B cell (primary cell): Measurements from ENCODE around the gene RPTOR. TPM values are rescaled to one million over a fixed set of nuclear protein-coding genes. Genes with fewer than 3 reads are reported as not detected.

Source experiments
- ATAC-seq: fragments of 200-7000 bp; cut with Tn5 transposase; one replicate; pipeline ENCODE4 v1.10.0; 2021; ENCODE audit warnings: low read depth, mild to moderate bottlenecking, moderate number of reproducible peaks, moderate library complexity
- CTCF ChIA-PET: fragments of 350-600 bp; sonication (Branson Sonifier 250); formaldehyde crosslinking; loops from one replicate; lab custom pipeline; 2021; ENCODE audit warnings: antibody characterized with exemption, inconsistent platforms; lab: Charles Lee
- POLR2A ChIA-PET: fragments of 350-600 bp; sonication (Branson Sonifier 250); formaldehyde crosslinking; loops from one replicate; lab custom pipeline; 2021; ENCODE audit warnings: antibody characterized with exemption; lab: Charles Lee
- DNase-seq: peaks from one replicate; pipeline ENCODE4 v3.0.0; 2013
- H2AFZ ChIP-seq: 2 replicates; pipeline ENCODE4 v1.6.1; 2012; ENCODE audit warnings: mild to moderate bottlenecking, low read depth, low read length; ENCODE audit not compliant: insufficient read depth, poor library complexity, severe bottlenecking
- H3K27ac ChIP-seq, 2 donors: 1 replicate in 1 of 2; 2 replicates in 1 of 2; pipeline ENCODE4 v1.5.1; 2012 to 2013; ENCODE audit warnings: low read length in 2 of 2, mild to moderate bottlenecking in 2 of 2, moderate library complexity in 1 of 2
- H3K27me3 ChIP-seq, 4 experiments: fragments of 200-600 bp in 1 of 4; sonication (generic) in 1 of 4; replicated peaks in 1 of 4; 1 replicate in 2 of 4; 2 replicates in 2 of 4; pipeline versions ENCODE4 v1.6.1 to v1.7.0; 2013 to 2016; ENCODE audit warnings: low read length in 3 of 4, mild to moderate bottlenecking in 2 of 4, mixed read lengths in 1 of 4, moderate library complexity in 1 of 4; ENCODE audit not compliant: insufficient read depth in 4 of 4, control insufficient read depth in 3 of 4; ENCODE audit errors: control extremely low read depth in 1 of 4
- H3K36me3 ChIP-seq, 2 experiments: replicated peaks in 1 of 2; 1 replicate in 1 of 2; 2 replicates in 1 of 2; pipeline versions ENCODE4 v1.6.1 to v1.7.1; 2013; ENCODE audit warnings: low read length in 1 of 2; ENCODE audit not compliant: insufficient read depth in 2 of 2, control insufficient read depth in 1 of 2; ENCODE audit errors: control extremely low read depth in 1 of 2, extremely low read depth in 1 of 2
- H3K4me1 ChIP-seq, 2 donors: fragments of 200-600 bp in 1 of 2; sonication (generic) in 1 of 2; 1 replicate in 1 of 2; 2 replicates in 1 of 2; pipeline versions ENCODE4 v1.5.1 to v1.6.1; 2013 to 2017; ENCODE audit warnings: low read length in 2 of 2; ENCODE audit not compliant: control insufficient read depth in 2 of 2, insufficient read depth in 2 of 2
- H3K4me2 ChIP-seq: replicated peaks from 2 replicates; pipeline ENCODE3; 2012; ENCODE audit warnings: mild to moderate bottlenecking, low read depth, low read length; ENCODE audit not compliant: poor library complexity, severe bottlenecking
- H3K4me3 ChIP-seq, 5 experiments: fragments of 200-600 bp in 1 of 5; sonication (generic) in 1 of 5; 1 replicate in 3 of 5; 2 replicates in 2 of 5; pipeline versions ENCODE4 v1.5.1 to v1.7.0; 2011 to 2016; ENCODE audit warnings: low read length in 4 of 5, mild to moderate bottlenecking in 4 of 5, low read depth in 2 of 5, control low read depth in 1 of 5, moderate library complexity in 1 of 5; ENCODE audit not compliant: insufficient read depth in 1 of 5; ENCODE audit errors: control extremely low read depth in 1 of 5, extremely low read depth in 1 of 5
- H3K79me2 ChIP-seq: fragments of 200-600 bp; sonication (generic); one replicate; pipeline ENCODE4 v1.6.0; 2016; ENCODE audit warnings: low read length; ENCODE audit not compliant: control insufficient read depth, insufficient read depth
- H3K9ac ChIP-seq: fragments of 200-600 bp; sonication (generic); 2 replicates; pipeline ENCODE4 v1.6.1; 2017; ENCODE audit warnings: mild to moderate bottlenecking, low read length, moderate library complexity
- H3K9me3 ChIP-seq, 3 donors: one replicate each; pipeline versions ENCODE4 v1.6.1 to v1.7.1; 2013; ENCODE audit warnings: low read length in 2 of 3; ENCODE audit not compliant: control insufficient read depth in 2 of 3, insufficient read depth in 1 of 3; ENCODE audit errors: control extremely low read depth in 1 of 3
- H4K20me1 ChIP-seq: 2 replicates; pipeline ENCODE4 v1.6.0; 2012; ENCODE audit warnings: mild to moderate bottlenecking, low read length; ENCODE audit not compliant: insufficient read depth, control insufficient read depth, poor library complexity, severe bottlenecking
- H3K27ac Mint-ChIP-seq: one replicate; pipeline ENCODE4 v1.8.0; 2021; ENCODE audit warnings: mixed read lengths
- H3K27me3 Mint-ChIP-seq: one replicate; pipeline ENCODE4 v1.8.0; 2021; ENCODE audit warnings: mixed read lengths
- H3K4me1 Mint-ChIP-seq: one replicate; pipeline ENCODE4 v1.8.0; 2021; ENCODE audit warnings: mixed read lengths
- H3K4me3 Mint-ChIP-seq: one replicate; pipeline ENCODE4 v1.8.0; 2021; ENCODE audit warnings: mixed read lengths
- H3K9me3 Mint-ChIP-seq: one replicate; pipeline ENCODE4 v1.8.0; 2022; ENCODE audit warnings: mixed read lengths; ENCODE audit not compliant: insufficient read depth
- CTCF ChIP-seq: fragments of 200-600 bp; IDR thresholded peaks from one replicate; pipeline ENCODE4 v1.8.0; 2022; ENCODE audit warnings: antibody characterized with exemption, mild to moderate bottlenecking
- EZH2 ChIP-seq: IDR thresholded peaks from 2 replicates; pipeline ENCODE4 v1.6.1; 2012; ENCODE audit warnings: borderline replicate concordance, low read depth, mild to moderate bottlenecking, moderate library complexity, low read length; ENCODE audit not compliant: insufficient read depth, poor library complexity, severe bottlenecking
- WGBS: methylation state at CpG from one replicate; pipeline ENCODE4 v1.1.5; 2013; ENCODE audit warnings: missing lambda C conversion rate; ENCODE audit not compliant: insufficient coverage; 5-methylcytosine and 5-hydroxymethylcytosine counted together
- intact Hi-C: fragments of 100-400 bp; cut with micrococcal nuclease; formaldehyde crosslinking; loops from one replicate; pipeline ENCODE4 v1.10.0; 2022
- polyA plus RNA-seq: library from polyadenylated mRNA; depleted of rRNA; stranded (reverse); fragments of >200 nt; gene quantifications from 2 replicates; pipeline ENCODE4 v1.2.3, GENCODE V29; 2012
- total RNA-seq, 2 donors: library from RNA; stranded (reverse); fragments of 120-200 nt in 1 of 2; gene quantifications; 1 replicate in 1 of 2; 2 replicates in 1 of 2; pipeline versions ENCODE4 v1.2.3 to v1.2.4, GENCODE V29; 2013 to 2022

Gene RPTOR
- total and polyA plus RNA-seq, 2 donors (not counting 1 experiment from before 2014, with no cell fraction given) = 13.4 to 58.8 TPM

- Histone ChIP-seq H3K9ac (no peak overlapping the region), H3K79me2 (no peaks in the 10 kb centered on the region), H3K4me2 (no peak overlapping the region), H2AFZ (no peak overlapping the region), H3K27ac (no peak overlapping the region), H3K27me3 (no peaks in the 10 kb centered on the region), H3K9me3 (peaks cover 0 to 3% (median 0%) of the 10 kb centered on the region in 3 donors), H4K20me1 (no peaks in the 10 kb centered on the region), H3K36me3 (no peaks in the 10 kb centered on the region), H3K4me1 (peaks cover 28 to 44% of the 10 kb centered on the region in 2 donors), H3K4me3 (no peak overlapping the region)
- DNase-seq (no peak), ATAC-seq (no peak)
- POLR2A ChIA-PET = interaction anchor here (1.4 kb wide), 1 partner anchor 47 kb away, joined by 7 read pairs; no protein-coding TSS in a partner anchor
- Mint-ChIP-seq H3K9me3 (no peaks in the 10 kb centered on the region), H3K4me1 (peaks cover 26% of the 10 kb centered on the region), H3K4me3 (no peak overlapping the region), H3K27ac (no peak overlapping the region), H3K27me3 (no peaks in the 10 kb centered on the region)
- WGBS = 98% methylated on average over 12 of the region's 12 CpGs
- intact Hi-C loops = no loop called here
- CTCF ChIA-PET = interaction anchor here (0.7 to 4.3 kb wide), 6 partner anchors 14 to 384 kb away, joined by 3 to 35 read pairs (median 4); no protein-coding TSS in a partner anchor
- TF ChIP-seq EZH2 (no peak), CTCF (no peak)
Measured at GRCh38 chr17:80957461-80957941, 412.9 kb downstream of the RPTOR start.

GRCh38 chr17:80959330-80960036, 414.8 kb downstream of the RPTOR start:
- H3K9ac ChIP-seq = no peak overlapping the region
- H3K4me3 ChIP-seq = no peak overlapping the region
- no peaks in the 10 kb centered on the region for H3K27me3 ChIP-seq
- ChIA-PET POLR2A (no interaction called here), CTCF (interaction anchor here (4.3 kb wide), 1 partner anchor 12 kb away, joined by 35 read pairs; no protein-coding TSS in a partner anchor)
- no peaks in the 10 kb centered on the region for H3K9me3 Mint-ChIP-seq
- no peak overlapping the region for H3K27ac ChIP-seq
- no peaks in the 10 kb centered on the region for H4K20me1 ChIP-seq
- no peak overlapping the region for H3K27ac Mint-ChIP-seq
- ATAC-seq (no peak), DNase-seq (no peak)
- peaks cover 16% of the 10 kb centered on the region for H3K4me1 Mint-ChIP-seq
- no peaks in the 10 kb centered on the region for H3K36me3 ChIP-seq
- H3K79me2 ChIP-seq = no peaks in the 10 kb centered on the region
- H3K4me2 ChIP-seq = peak overlapping the region; percentile 34
- peaks cover 0 to 3% (median 0%) of the 10 kb centered on the region in 3 donors for H3K9me3 ChIP-seq
- intact Hi-C loops = no loop called here
- WGBS = 93% methylated on average over 23 of the region's 23 CpGs
- TF ChIP-seq CTCF = no peak
- TF ChIP-seq EZH2 = no peak
- no peaks in the 10 kb centered on the region for H3K27me3 Mint-ChIP-seq
- H2AFZ ChIP-seq = no peak overlapping the region
- peaks cover 18 to 30% of the 10 kb centered on the region in 2 donors for H3K4me1 ChIP-seq
- no peak overlapping the region for H3K4me3 Mint-ChIP-seq
